Endodermal cell (in vitro differentiated cells): ENCODE measurements around the gene TMEM60. TPM values are rescaled to one million over a fixed set of nuclear protein-coding genes. Genes with fewer than 3 reads are reported as not detected.

Experiments
- DNase-seq: peaks from one replicate; pipeline ENCODE4 v3.0.0-alpha.2; 2017
- H3K27ac ChIP-seq: 2 replicates; pipeline ENCODE4 v1.5.1; 2013; ENCODE audit warnings: mild to moderate bottlenecking, low read depth, low read length, moderate library complexity
- H3K27me3 ChIP-seq: 2 replicates; pipeline ENCODE4 v1.6.1; 2013; ENCODE audit warnings: mild to moderate bottlenecking, low read length, moderate library complexity; ENCODE audit not compliant: insufficient read depth, control insufficient read depth, poor library complexity, severe bottlenecking
- H3K36me3 ChIP-seq: 2 replicates; pipeline ENCODE4 v1.7.0; 2013; ENCODE audit warnings: mild to moderate bottlenecking, low read length, moderate library complexity; ENCODE audit not compliant: control insufficient read depth, insufficient read depth
- H3K4me1 ChIP-seq: one replicate; pipeline ENCODE4 v1.7.0; 2013; ENCODE audit warnings: low read length; ENCODE audit not compliant: control insufficient read depth, insufficient read depth
- H3K4me3 ChIP-seq: 2 replicates; pipeline ENCODE4 v1.5.1; 2013; ENCODE audit warnings: mild to moderate bottlenecking, low read length, moderate library complexity
- H3K9ac ChIP-seq: 2 replicates; pipeline ENCODE4 v1.6.1; 2013; ENCODE audit warnings: mild to moderate bottlenecking, low read length, moderate library complexity; ENCODE audit not compliant: poor library complexity, severe bottlenecking; ENCODE audit errors: extremely low read depth
- H3K9me3 ChIP-seq: 2 replicates; pipeline ENCODE4 v1.6.1; 2013; ENCODE audit warnings: mild to moderate bottlenecking, low read length, moderate library complexity; ENCODE audit not compliant: control insufficient read depth
- H3K27ac Mint-ChIP-seq: 2 replicates; pipeline ENCODE4 v1.8.0; 2020; ENCODE audit warnings: mixed read lengths
- H3K27me3 Mint-ChIP-seq: 2 replicates; pipeline ENCODE4 v1.8.0; 2021; ENCODE audit warnings: mild to moderate bottlenecking, mixed read lengths; ENCODE audit not compliant: insufficient read depth
- H3K36me3 Mint-ChIP-seq: 2 replicates; pipeline ENCODE4 v1.8.0; 2020; ENCODE audit warnings: low read depth, mixed read lengths
- H3K4me1 Mint-ChIP-seq: 2 replicates; pipeline ENCODE4 v1.8.0; 2020; ENCODE audit warnings: mixed read lengths
- H3K4me3 Mint-ChIP-seq: 2 replicates; pipeline ENCODE4 v1.8.0; 2020; ENCODE audit warnings: mild to moderate bottlenecking, moderate library complexity, mixed read lengths
- H3K9me3 Mint-ChIP-seq: 2 replicates; pipeline ENCODE4 v1.8.0; 2020; ENCODE audit warnings: mild to moderate bottlenecking, mixed read lengths
- WGBS, 2 experiments: methylation state at CpG; one replicate each; pipeline versions ENCODE4 v1.1.5 to v1.1.7; 2013; ENCODE audit warnings: missing lambda C conversion rate in 2 of 2, mixed read lengths in 1 of 2; ENCODE audit not compliant: insufficient coverage in 1 of 2, insufficient read length in 1 of 2; 5-methylcytosine and 5-hydroxymethylcytosine counted together
- total RNA-seq, 2 donors: library from RNA; stranded (reverse); fragmentation: NEBNext Ultra II Directional in 1 of 2; extraction: Animal tissue kit (Norgen Biotek cat#: 25700) in 1 of 2; gene quantifications; 2 replicates in 1 of 2; 3 replicates in 1 of 2; pipeline ENCODE4 v1.2.1, GENCODE V29; 2021
- TF ChIP-seq, protein P1 (sequence below): fragments of 200-600 bp; sonication (generic); conservative IDR thresholded peaks from 2 replicates; pipeline ENCODE4 v1.5.0; 2021; ENCODE audit warnings: antibody characterized with exemption, mild to moderate bottlenecking

TMEM60 gene
- total RNA-seq, 2 donors from 2014 or later, result 20.0 to 32.2 TPM

DNA sequence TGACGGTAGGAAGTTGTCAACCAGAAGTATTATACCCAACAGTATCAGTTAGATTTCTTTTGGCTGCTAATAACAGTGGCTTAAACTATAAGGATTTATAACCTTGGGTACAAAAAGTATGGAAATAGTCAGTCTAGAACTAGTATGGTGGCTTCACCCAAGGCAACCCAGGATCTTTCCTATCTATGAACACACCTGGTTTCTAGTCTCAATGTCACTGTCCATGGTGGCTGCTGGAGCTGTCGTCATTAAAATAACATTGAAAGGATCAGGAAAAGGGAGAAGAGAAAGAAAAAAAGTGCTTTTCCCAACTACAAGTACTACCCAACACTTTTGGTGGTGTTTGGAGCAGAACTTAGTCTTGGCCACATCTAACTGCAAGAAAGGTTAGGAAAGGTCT lies 28.1 kb upstream of the TMEM60 start:
- Histone ChIP-seq H3K9ac (no peak overlapping the region), H3K36me3 (no peaks in the 10 kb centered on the region), H3K4me3 (no peak overlapping the region), H3K4me1 (no peaks in the 10 kb centered on the region), H3K27ac (no peak overlapping the region), H3K9me3 (peaks cover 5% of the 10 kb centered on the region), H3K27me3 (no peaks in the 10 kb centered on the region)
- Mint-ChIP-seq H3K9me3 (peaks cover 19% of the 10 kb centered on the region), H3K36me3 (peaks cover 11% of the 10 kb centered on the region), H3K4me1 (no peaks in the 10 kb centered on the region), H3K27ac (no peak overlapping the region), H3K4me3 (no peak overlapping the region), H3K27me3 (no peaks in the 10 kb centered on the region)
- no peak for DNase-seq
- 64% methylated on average over 2 of the region's 2 CpGs; no CpG with 5 or more reads in 1 of the 2 experiments for WGBS, 2 experiments
- TF ChIP-seq, protein P1, sequence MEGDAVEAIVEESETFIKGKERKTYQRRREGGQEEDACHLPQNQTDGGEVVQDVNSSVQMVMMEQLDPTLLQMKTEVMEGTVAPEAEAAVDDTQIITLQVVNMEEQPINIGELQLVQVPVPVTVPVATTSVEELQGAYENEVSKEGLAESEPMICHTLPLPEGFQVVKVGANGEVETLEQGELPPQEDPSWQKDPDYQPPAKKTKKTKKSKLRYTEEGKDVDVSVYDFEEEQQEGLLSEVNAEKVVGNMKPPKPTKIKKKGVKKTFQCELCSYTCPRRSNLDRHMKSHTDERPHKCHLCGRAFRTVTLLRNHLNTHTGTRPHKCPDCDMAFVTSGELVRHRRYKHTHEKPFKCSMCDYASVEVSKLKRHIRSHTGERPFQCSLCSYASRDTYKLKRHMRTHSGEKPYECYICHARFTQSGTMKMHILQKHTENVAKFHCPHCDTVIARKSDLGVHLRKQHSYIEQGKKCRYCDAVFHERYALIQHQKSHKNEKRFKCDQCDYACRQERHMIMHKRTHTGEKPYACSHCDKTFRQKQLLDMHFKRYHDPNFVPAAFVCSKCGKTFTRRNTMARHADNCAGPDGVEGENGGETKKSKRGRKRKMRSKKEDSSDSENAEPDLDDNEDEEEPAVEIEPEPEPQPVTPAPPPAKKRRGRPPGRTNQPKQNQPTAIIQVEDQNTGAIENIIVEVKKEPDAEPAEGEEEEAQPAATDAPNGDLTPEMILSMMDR, result no peak

DNA sequence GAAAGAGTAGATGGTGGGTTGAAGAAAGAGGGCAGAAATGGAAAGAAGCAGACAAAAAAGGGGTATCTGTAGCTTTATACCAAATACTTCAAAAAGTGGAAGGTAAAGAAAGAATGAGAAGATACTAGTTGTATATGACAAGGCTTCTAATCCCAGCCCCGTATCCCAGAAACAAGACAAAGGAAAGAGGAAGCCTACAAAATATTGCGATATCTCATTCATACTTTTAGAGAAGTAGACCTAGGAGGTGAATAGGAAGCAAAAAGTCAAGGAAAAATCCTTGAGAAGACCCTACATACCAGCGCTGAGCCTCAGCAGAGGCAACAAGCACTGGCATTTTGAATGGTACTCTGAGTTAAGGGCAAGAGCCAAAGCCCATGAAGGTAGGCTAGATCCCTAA lies 26.9 kb upstream of the TMEM60 start:
- Mint-ChIP-seq H3K4me3 (no peak overlapping the region), H3K4me1 (no peaks in the 10 kb centered on the region), H3K27ac (no peak overlapping the region), H3K36me3 (peaks cover 23% of the 10 kb centered on the region), H3K9me3 (peaks cover 31% of the 10 kb centered on the region), H3K27me3 (no peaks in the 10 kb centered on the region)
- H3K36me3 ChIP-seq, result no peaks in the 10 kb centered on the region
- TF ChIP-seq, protein P1, result no peak
- no peaks in the 10 kb centered on the region for H3K27me3 ChIP-seq
- WGBS, 2 experiments, result 98 to 100% methylated on average over 3 of the region's 3 CpGs
- no peak overlapping the region for H3K4me3 ChIP-seq
- H3K9me3 ChIP-seq, result peaks cover 17% of the 10 kb centered on the region
- no peak overlapping the region for H3K9ac ChIP-seq
- no peak overlapping the region for H3K27ac ChIP-seq
- DNase-seq, result no peak
- H3K4me1 ChIP-seq, result no peaks in the 10 kb centered on the region

DNA sequence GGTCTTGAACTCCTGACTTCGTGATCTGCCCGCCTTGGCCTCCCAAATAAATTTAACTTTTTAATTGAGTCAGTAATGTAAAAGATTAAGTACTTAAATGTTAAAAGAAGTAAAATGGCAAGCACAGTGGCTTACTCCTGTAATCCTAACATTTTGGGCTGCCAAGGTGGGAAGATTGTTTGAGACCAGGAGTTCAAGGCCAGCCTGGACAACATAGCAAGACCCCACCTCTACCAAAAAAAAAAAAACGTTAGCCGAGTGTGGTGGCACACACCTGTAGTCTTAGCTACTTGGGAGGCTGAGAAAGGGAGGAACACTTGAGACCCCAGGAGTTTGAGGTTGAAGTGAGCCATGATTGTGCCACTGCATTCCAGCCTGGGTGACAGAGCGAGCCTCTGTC lies 26.4 kb upstream of the TMEM60 start:
- Histone ChIP-seq H3K27me3 (no peaks in the 10 kb centered on the region), H3K27ac (no peak overlapping the region), H3K36me3 (no peaks in the 10 kb centered on the region), H3K9ac (no peak overlapping the region), H3K9me3 (peaks cover 22% of the 10 kb centered on the region), H3K4me3 (no peak overlapping the region), H3K4me1 (no peaks in the 10 kb centered on the region)
- peaks cover 27% of the 10 kb centered on the region for H3K36me3 Mint-ChIP-seq
- H3K27ac Mint-ChIP-seq, result no peak overlapping the region
- TF ChIP-seq, protein P1, result no peak
- peaks cover 36% of the 10 kb centered on the region for H3K9me3 Mint-ChIP-seq
- 99% methylated on average over 4 of the region's 5 CpGs; no CpG with 5 or more reads in 1 of the 2 experiments for WGBS, 2 experiments
- H3K4me1 Mint-ChIP-seq, result no peaks in the 10 kb centered on the region
- H3K4me3 Mint-ChIP-seq, result no peak overlapping the region
- no peak for DNase-seq
- no peaks in the 10 kb centered on the region for H3K27me3 Mint-ChIP-seq
